ENCODE results near the gene OMP.

OMP gene

GRCh38 chr11:77055913-77056312 lies 46.7 kb upstream of the OMP start:
- Histone ChIP-seq H2BK12ac (ENCODE audit: low read length in 2 of 2) (no peak overlapping the region), H2BK5ac (ENCODE audit: low read depth, low read length, poor library complexity, severe bottlenecking) (no peak overlapping the region), H2AFZ (ENCODE audit: low read depth, low read length) (no peak overlapping the region), H2BK15ac (ENCODE audit: low read depth, poor library complexity, severe bottlenecking) (no peak overlapping the region), H3K23ac (ENCODE audit: low read length in 2 of 2) (no peak overlapping the region), H3K9ac (ENCODE audit: low read length) (no peak overlapping the region), H3K4me1 (ENCODE audit: control insufficient read depth, insufficient read depth, low read depth, low read length) (peaks cover 2% of the 10 kb centered on the region), H3K9me3 (ENCODE audit: control insufficient read depth, low read length) (peaks cover 10% of the 10 kb centered on the region), H3K79me1 (replicated peaks; ENCODE audit: low read length, poor library complexity, severe bottlenecking) (no peaks in the 10 kb centered on the region), H3K14ac (ENCODE audit: low read length in 2 of 2) (no peak overlapping the region), H4K8ac (ENCODE audit: low read length) (no peak overlapping the region), H3K4me3 (ENCODE audit: insufficient read depth in 1 of 2, low read depth in 1 of 2, low read length in 2 of 2) (no peak overlapping the region), H2AK5ac (ENCODE audit: low read length, severe bottlenecking) (no peak overlapping the region), H2BK120ac (ENCODE audit: low read depth, low read length) (no peak overlapping the region), H3K27me3 (ENCODE audit: control insufficient read depth in 1 of 2, insufficient read depth in 1 of 2, low read length in 2 of 2) (no peaks in the 10 kb centered on the region), H3K27ac (ENCODE audit: low read length, poor library complexity, severe bottlenecking) (no peak overlapping the region), H3K4me2 (ENCODE audit: low read length, poor library complexity, severe bottlenecking) (no peak overlapping the region), H4K91ac (ENCODE audit: low read length) (no peak overlapping the region), H3K18ac (ENCODE audit: low read depth in 1 of 2, low read length in 2 of 2) (no peak overlapping the region), H3K36me3 (ENCODE audit: control insufficient read depth in 1 of 2, insufficient read depth in 2 of 2, low read depth in 1 of 2, low read length in 2 of 2) (no peaks in the 10 kb centered on the region), H3K4ac (ENCODE audit: low read depth in 1 of 2, low read length in 2 of 2) (no peak overlapping the region)
- DNase-seq = no peak
- WGBS = 80% methylated on average over 5 of the region's 5 CpGs

DNA sequence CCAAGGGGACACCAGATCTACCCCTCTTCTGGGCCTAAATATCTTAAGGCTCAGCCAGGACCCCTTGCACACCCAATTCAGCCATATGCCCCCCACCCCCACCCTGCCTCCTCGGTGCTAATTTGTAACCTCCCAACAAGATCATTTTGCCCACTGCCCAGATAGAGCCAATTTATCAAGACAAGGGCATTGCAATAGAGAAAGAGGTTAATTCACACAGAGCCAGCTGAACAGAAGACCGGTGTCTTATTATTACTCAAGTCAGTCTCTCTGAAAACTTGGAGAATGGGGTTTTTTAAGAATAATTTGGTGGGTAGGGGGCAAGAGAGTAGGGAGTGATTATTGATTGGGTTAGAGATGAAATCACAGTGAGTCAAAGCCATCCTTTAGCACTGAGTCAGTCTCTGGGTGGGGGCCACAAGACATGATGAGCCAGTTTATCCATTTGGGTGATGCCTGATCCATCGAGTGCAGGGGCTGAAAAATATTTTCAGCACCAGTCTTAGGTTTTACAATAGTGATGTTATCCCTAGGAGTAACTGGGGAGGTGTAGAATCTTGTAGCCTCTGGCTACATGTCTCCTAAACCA lies 45.7 kb upstream of the OMP start:
- Histone ChIP-seq H3K9ac (ENCODE audit: low read length) (no peak overlapping the region), H2BK12ac (ENCODE audit: low read length in 2 of 2) (no peak overlapping the region), H3K27ac (ENCODE audit: low read length, poor library complexity, severe bottlenecking) (no peak overlapping the region)

GRCh38 chr11:77057938-77058474 lies 44.6 kb upstream of the OMP start:
- H2BK12ac ChIP-seq (ENCODE audit: low read length in 2 of 2) = no peak overlapping the region
- no peak overlapping the region for H3K4ac ChIP-seq (ENCODE audit: low read depth in 1 of 2, low read length in 2 of 2)
- no peak overlapping the region for H2AK5ac ChIP-seq (ENCODE audit: low read length, severe bottlenecking)
- peaks cover 1% of the 10 kb centered on the region for H3K4me1 ChIP-seq (ENCODE audit: control insufficient read depth, insufficient read depth, low read depth, low read length)
- H3K4me3 ChIP-seq (ENCODE audit: insufficient read depth in 1 of 2, low read depth in 1 of 2, low read length in 2 of 2) = no peak overlapping the region
- no peak overlapping the region for H4K91ac ChIP-seq (ENCODE audit: low read length)
- no peak overlapping the region for H3K4me2 ChIP-seq (ENCODE audit: low read length, poor library complexity, severe bottlenecking)
- H3K36me3 ChIP-seq (ENCODE audit: control insufficient read depth in 1 of 2, insufficient read depth in 2 of 2, low read depth in 1 of 2, low read length in 2 of 2) = no peaks in the 10 kb centered on the region
- no peak for DNase-seq
- H2BK120ac ChIP-seq (ENCODE audit: low read depth, low read length) = no peak overlapping the region
- H3K14ac ChIP-seq (ENCODE audit: low read length in 2 of 2) = no peak overlapping the region
- H2BK15ac ChIP-seq (ENCODE audit: low read depth, poor library complexity, severe bottlenecking) = no peak overlapping the region
- no peak overlapping the region for H3K23ac ChIP-seq (ENCODE audit: low read length in 2 of 2)
- no peaks in the 10 kb centered on the region for H3K27me3 ChIP-seq (ENCODE audit: control insufficient read depth in 1 of 2, insufficient read depth in 1 of 2, low read length in 2 of 2)
- H3K79me1 ChIP-seq (replicated peaks; ENCODE audit: low read length, poor library complexity, severe bottlenecking) = no peaks in the 10 kb centered on the region
- H2BK5ac ChIP-seq (ENCODE audit: low read depth, low read length, poor library complexity, severe bottlenecking) = no peak overlapping the region
- H3K27ac ChIP-seq (ENCODE audit: low read length, poor library complexity, severe bottlenecking) = no peak overlapping the region
- 80% methylated on average over 9 of the region's 9 CpGs for WGBS
- no peak overlapping the region for H4K8ac ChIP-seq (ENCODE audit: low read length)
- H3K9ac ChIP-seq (ENCODE audit: low read length) = no peak overlapping the region
- H3K18ac ChIP-seq (ENCODE audit: low read depth in 1 of 2, low read length in 2 of 2) = no peak overlapping the region
- peaks cover 10% of the 10 kb centered on the region for H3K9me3 ChIP-seq (ENCODE audit: control insufficient read depth, low read length)
- no peak overlapping the region for H2AFZ ChIP-seq (ENCODE audit: low read depth, low read length)

More for the DNA sequence above, 45.7 kb upstream of the OMP start:
- no peak overlapping the region for H2AK5ac ChIP-seq (ENCODE audit: low read length, severe bottlenecking)
- H2AFZ ChIP-seq (ENCODE audit: low read depth, low read length) = no peak overlapping the region
- H3K4ac ChIP-seq (ENCODE audit: low read depth in 1 of 2, low read length in 2 of 2) = no peak overlapping the region
- no peaks in the 10 kb centered on the region for H3K27me3 ChIP-seq (ENCODE audit: control insufficient read depth in 1 of 2, insufficient read depth in 1 of 2, low read length in 2 of 2)
- H2BK15ac ChIP-seq (ENCODE audit: low read depth, poor library complexity, severe bottlenecking) = no peak overlapping the region
- H3K79me1 ChIP-seq (replicated peaks; ENCODE audit: low read length, poor library complexity, severe bottlenecking) = no peaks in the 10 kb centered on the region
- H4K91ac ChIP-seq (ENCODE audit: low read length) = no peak overlapping the region
- no peak overlapping the region for H3K23ac ChIP-seq (ENCODE audit: low read length in 2 of 2)
- H4K8ac ChIP-seq (ENCODE audit: low read length) = no peak overlapping the region
- no peak overlapping the region for H3K4me3 ChIP-seq (ENCODE audit: insufficient read depth in 1 of 2, low read depth in 1 of 2, low read length in 2 of 2)
- no peak overlapping the region for H3K14ac ChIP-seq (ENCODE audit: low read length in 2 of 2)
- H3K4me1 ChIP-seq (ENCODE audit: control insufficient read depth, insufficient read depth, low read depth, low read length) = peaks cover 2% of the 10 kb centered on the region
- no peak overlapping the region for H2BK120ac ChIP-seq (ENCODE audit: low read depth, low read length)
- no peaks in the 10 kb centered on the region for H3K36me3 ChIP-seq (ENCODE audit: control insufficient read depth in 1 of 2, insufficient read depth in 2 of 2, low read depth in 1 of 2, low read length in 2 of 2)
- WGBS = 80% methylated on average over 3 of the region's 3 CpGs
- no peak overlapping the region for H3K18ac ChIP-seq (ENCODE audit: low read depth in 1 of 2, low read length in 2 of 2)
- peaks cover 10% of the 10 kb centered on the region for H3K9me3 ChIP-seq (ENCODE audit: control insufficient read depth, low read length)
- no peak overlapping the region for H3K4me2 ChIP-seq (ENCODE audit: low read length, poor library complexity, severe bottlenecking)
- DNase-seq = no peak
- H2BK5ac ChIP-seq (ENCODE audit: low read depth, low read length, poor library complexity, severe bottlenecking) = no peak overlapping the region

GRCh38 chr11:77058900-77059299 lies 43.7 kb upstream of the OMP start:
- Histone ChIP-seq H2AK5ac (ENCODE audit: low read length, severe bottlenecking) (no peak overlapping the region), H3K4me3 (ENCODE audit: insufficient read depth in 1 of 2, low read depth in 1 of 2, low read length in 2 of 2) (no peak overlapping the region), H2BK120ac (ENCODE audit: low read depth, low read length) (no peak overlapping the region), H2BK12ac (ENCODE audit: low read length in 2 of 2) (no peak overlapping the region), H2BK15ac (ENCODE audit: low read depth, poor library complexity, severe bottlenecking) (no peak overlapping the region), H3K9me3 (ENCODE audit: control insufficient read depth, low read length) (peaks cover 10% of the 10 kb centered on the region), H2AFZ (ENCODE audit: low read depth, low read length) (no peak overlapping the region), H3K4me1 (ENCODE audit: control insufficient read depth, insufficient read depth, low read depth, low read length) (no peaks in the 10 kb centered on the region), H4K91ac (ENCODE audit: low read length) (no peak overlapping the region), H3K23ac (ENCODE audit: low read length in 2 of 2) (no peak overlapping the region), H3K27ac (ENCODE audit: low read length, poor library complexity, severe bottlenecking) (no peak overlapping the region), H3K18ac (ENCODE audit: low read depth in 1 of 2, low read length in 2 of 2) (no peak overlapping the region), H3K27me3 (ENCODE audit: control insufficient read depth in 1 of 2, insufficient read depth in 1 of 2, low read length in 2 of 2) (no peaks in the 10 kb centered on the region), H3K4me2 (ENCODE audit: low read length, poor library complexity, severe bottlenecking) (no peak overlapping the region), H4K8ac (ENCODE audit: low read length) (no peak overlapping the region), H2BK5ac (ENCODE audit: low read depth, low read length, poor library complexity, severe bottlenecking) (no peak overlapping the region), H3K79me1 (replicated peaks; ENCODE audit: low read length, poor library complexity, severe bottlenecking) (no peaks in the 10 kb centered on the region), H3K36me3 (ENCODE audit: control insufficient read depth in 1 of 2, insufficient read depth in 2 of 2, low read depth in 1 of 2, low read length in 2 of 2) (no peaks in the 10 kb centered on the region), H3K9ac (ENCODE audit: low read length) (no peak overlapping the region), H3K14ac (ENCODE audit: low read length in 2 of 2) (no peak overlapping the region), H3K4ac (ENCODE audit: low read depth in 1 of 2, low read length in 2 of 2) (no peak overlapping the region)
- no peak for DNase-seq
- WGBS = 50% methylated on average over 1 of the region's 2 CpGs

Data from mesenchymal stem cell (in vitro differentiated cells and primary cell).